GM12865 (cell line): ENCODE data around the gene IP6K3.

Source experiments
- DNase-seq: peaks from one replicate; pipeline ENCODE4 v3.0.0; 2010; ENCODE audit warnings: low read depth
- H3K4me3 ChIP-seq: 2 replicates; pipeline ENCODE4 v1.5.1; 2011; ENCODE audit warnings: mild to moderate bottlenecking, low read depth, low read length, control low read depth
- TF ChIP-seq, protein P1 (sequence below): IDR thresholded peaks from 2 replicates; pipeline ENCODE4 v1.5.1; 2011; ENCODE audit warnings: low read length, control low read depth, low read depth, inconsistent platforms; ENCODE audit not compliant: insufficient read depth; ENCODE audit errors: missing control alignments

The IP6K3 gene

GRCh38 chr6:33772082-33772830 lies 25.6 kb upstream of the IP6K3 start:
- DNase-seq = no peak
- TF ChIP-seq, protein P1, sequence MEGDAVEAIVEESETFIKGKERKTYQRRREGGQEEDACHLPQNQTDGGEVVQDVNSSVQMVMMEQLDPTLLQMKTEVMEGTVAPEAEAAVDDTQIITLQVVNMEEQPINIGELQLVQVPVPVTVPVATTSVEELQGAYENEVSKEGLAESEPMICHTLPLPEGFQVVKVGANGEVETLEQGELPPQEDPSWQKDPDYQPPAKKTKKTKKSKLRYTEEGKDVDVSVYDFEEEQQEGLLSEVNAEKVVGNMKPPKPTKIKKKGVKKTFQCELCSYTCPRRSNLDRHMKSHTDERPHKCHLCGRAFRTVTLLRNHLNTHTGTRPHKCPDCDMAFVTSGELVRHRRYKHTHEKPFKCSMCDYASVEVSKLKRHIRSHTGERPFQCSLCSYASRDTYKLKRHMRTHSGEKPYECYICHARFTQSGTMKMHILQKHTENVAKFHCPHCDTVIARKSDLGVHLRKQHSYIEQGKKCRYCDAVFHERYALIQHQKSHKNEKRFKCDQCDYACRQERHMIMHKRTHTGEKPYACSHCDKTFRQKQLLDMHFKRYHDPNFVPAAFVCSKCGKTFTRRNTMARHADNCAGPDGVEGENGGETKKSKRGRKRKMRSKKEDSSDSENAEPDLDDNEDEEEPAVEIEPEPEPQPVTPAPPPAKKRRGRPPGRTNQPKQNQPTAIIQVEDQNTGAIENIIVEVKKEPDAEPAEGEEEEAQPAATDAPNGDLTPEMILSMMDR = no peak
- H3K4me3 ChIP-seq = no peak overlapping the region

DNA sequence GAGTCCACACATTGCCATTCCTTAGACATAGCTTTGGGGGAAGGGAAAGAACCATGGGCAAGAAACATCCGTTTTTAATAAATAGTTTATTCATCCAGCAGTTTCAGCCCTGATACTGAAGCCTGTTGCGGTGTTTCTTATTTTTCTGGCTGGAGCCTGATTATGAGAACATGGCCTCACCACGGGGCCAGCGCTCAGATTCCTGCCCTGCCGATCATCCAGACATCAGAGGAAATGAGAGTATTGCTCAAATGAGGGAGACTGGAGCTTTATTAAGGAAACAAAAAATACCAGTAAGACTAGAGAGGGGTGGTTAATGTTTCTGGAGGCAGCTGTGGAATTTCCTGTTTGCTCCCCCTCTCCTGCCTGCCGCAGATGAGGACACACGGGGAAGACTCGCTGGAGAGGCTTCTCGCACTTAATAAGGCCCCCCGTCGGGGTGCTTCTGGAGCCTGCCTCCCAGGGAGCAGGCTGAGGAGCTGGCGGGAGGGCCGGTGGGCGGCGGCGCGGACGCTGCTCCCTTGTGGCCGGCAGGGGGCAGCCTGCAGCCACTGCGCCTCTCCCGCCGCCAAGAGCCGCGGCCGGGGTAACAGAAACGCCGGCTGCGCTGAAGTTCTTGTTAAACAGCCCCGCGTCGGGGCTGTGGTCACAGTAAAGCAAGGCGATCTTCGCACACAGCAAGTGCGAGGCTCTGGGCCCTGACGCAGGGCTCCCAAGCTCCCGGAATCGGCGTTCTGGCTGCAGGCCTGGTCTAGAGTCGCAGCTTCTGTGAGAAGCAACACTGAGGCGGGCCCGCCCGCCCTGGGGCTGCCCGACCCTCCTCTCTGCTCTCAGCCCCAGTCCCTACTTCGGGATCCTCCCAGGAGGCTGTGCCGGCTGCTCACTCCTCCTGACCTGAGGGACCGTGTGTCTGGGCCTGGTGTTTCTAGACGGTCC lies 24.7 kb upstream of the IP6K3 start:
- H3K4me3 ChIP-seq = no peak overlapping the region
- peak; percentile 72 for DNase-seq
- TF ChIP-seq, protein P1 = peak; percentile 81

DNA sequence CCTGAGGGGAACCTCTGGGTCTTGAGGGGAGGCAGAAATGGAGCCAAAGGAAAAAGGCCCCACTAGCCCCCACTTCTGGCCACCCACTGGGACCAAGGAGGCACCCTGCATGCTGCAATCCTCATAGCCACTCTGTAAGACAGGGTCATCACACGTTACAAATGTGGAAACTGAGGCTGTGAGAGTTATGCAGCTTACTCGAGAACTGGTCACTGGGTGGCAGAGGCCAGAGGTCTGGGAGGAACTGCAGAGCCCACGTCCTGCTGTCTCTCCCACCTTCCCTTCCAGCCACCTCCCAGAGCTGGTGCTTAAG lies 24.1 kb upstream of the IP6K3 start:
- DNase-seq = no peak
- TF ChIP-seq, protein P1 = no peak
- H3K4me3 ChIP-seq = no peak overlapping the region

DNA sequence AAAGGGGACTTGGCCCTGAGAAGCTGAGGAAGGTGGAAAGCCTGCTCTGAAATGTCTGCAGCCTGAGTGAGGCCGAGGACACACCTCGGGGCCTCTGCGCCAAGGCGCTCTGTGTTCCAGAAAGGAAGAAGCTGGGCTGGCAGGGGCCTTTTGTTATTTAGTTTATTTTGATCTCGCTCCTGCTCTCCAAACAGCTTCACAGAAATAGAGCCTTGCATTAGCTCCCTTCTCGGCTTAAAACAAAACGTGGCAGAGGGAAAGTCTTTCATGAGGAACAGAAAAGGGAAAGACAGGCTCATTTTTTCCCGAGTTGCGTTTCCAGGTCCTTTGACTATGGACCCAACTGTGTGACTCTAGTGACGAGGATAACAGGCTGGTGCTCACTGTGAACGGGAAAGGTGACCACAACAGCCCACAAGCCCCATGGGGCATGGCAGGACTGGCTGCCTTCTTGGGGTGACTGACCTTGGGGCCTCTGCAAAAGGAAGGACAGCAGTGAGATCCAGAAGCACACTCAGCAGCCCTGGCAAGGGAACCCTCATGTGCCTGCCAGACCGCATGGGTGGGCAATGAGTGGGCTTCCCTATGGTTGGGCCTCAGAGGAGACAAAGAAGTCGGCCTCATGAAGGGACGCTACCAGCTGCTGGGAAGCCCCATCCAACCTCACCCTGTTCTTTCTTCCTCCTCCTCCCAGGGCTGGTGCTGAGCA lies 23.6 kb upstream of the IP6K3 start:
- TF ChIP-seq, protein P1 = no peak
- DNase-seq = no peak

GRCh38 chr6:33769248-33769821 lies 22.6 kb upstream of the IP6K3 start:
- no peak for DNase-seq
- no peak overlapping the region for H3K4me3 ChIP-seq
- TF ChIP-seq, protein P1 = no peak

More for the DNA sequence above, 23.6 kb upstream of the IP6K3 start:
- no peak overlapping the region for H3K4me3 ChIP-seq

- TF ChIP-seq, protein P1 = peak; percentile 89
- H3K4me3 ChIP-seq = no peak overlapping the region
- DNase-seq = peak; percentile 77
Measured at GRCh38 chr6:33768644-33769120, 22.0 kb upstream of the IP6K3 start.
